ENCODE data around the gene ZCCHC9.

ZCCHC9 gene

GRCh38 chr5:81355291-81356251, 54.2 kb downstream of the ZCCHC9 start:
- Mint-ChIP-seq H3K36me3 (ENCODE audit: low read depth) (no peaks in the 10 kb centered on the region), H3K27ac (no peak overlapping the region), H3K4me1 (ENCODE audit: low read depth) (no peaks in the 10 kb centered on the region), H3K4me3 (no peak overlapping the region), H3K27me3 (peaks cover 1% of the 10 kb centered on the region), H3K9me3 (no peaks in the 10 kb centered on the region)
- intact Hi-C loops (cut with micrococcal nuclease): no loop called here

DNA sequence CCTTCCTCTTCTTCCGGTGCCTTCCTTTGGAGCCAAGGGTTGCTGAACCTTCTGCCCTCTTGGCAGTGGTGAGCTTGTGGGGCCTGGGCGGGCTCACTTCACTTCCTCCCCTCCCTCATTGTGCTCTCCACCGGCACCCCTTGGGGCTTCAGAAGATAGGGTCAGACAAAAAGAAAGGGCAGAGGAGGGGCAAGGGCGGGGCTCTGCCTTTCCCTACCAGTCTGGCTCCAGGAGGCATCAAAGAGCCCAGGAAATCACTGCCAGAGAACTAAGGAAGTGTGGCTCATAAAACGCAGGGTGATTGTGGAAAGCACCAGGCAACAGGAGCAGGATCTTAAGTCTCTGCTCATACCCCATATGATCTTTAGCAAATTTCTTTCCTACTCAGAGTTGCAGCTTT, 57.7 kb downstream of the ZCCHC9 start:
- no peaks in the 10 kb centered on the region for H3K9me3 Mint-ChIP-seq
- H3K36me3 Mint-ChIP-seq (ENCODE audit: low read depth): no peaks in the 10 kb centered on the region
- H3K4me3 Mint-ChIP-seq: no peak overlapping the region
- H3K4me1 Mint-ChIP-seq (ENCODE audit: low read depth): peaks cover 6% of the 10 kb centered on the region
- intact Hi-C loops (cut with micrococcal nuclease): no loop called here
- peaks cover 1% of the 10 kb centered on the region for H3K27me3 Mint-ChIP-seq
- H3K27ac Mint-ChIP-seq: no peak overlapping the region

DNA sequence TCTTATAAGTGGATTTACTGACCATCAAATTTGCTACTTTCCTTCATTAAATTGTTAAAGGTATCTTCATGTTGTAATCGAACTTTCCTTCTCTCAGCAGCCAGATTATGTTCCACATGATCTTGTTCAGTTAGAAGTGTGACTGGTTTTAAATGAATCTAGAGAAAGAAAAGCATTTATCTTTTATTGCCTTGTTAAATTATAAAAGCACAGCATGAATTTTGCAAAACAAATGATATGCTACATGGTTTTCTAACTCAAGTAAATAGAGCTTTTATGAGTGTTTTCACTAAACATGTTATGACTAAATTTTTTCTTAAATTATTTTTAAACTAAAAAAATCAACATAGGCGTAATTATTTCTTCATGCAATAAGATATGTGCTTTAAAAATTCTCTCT, 58.5 kb downstream of the ZCCHC9 start:
- no peak overlapping the region for H3K27ac Mint-ChIP-seq
- H3K36me3 Mint-ChIP-seq (ENCODE audit: low read depth): no peaks in the 10 kb centered on the region
- H3K9me3 Mint-ChIP-seq: no peaks in the 10 kb centered on the region
- peaks cover 1% of the 10 kb centered on the region for H3K27me3 Mint-ChIP-seq
- intact Hi-C loops (cut with micrococcal nuclease): no loop called here
- peaks cover 11% of the 10 kb centered on the region for H3K4me1 Mint-ChIP-seq (ENCODE audit: low read depth)
- H3K4me3 Mint-ChIP-seq: no peak overlapping the region

GRCh38 chr5:81360640-81361039, 59.3 kb downstream of the ZCCHC9 start:
- intact Hi-C loops (cut with micrococcal nuclease): no loop called here
- Mint-ChIP-seq H3K27me3 (peaks cover 1% of the 10 kb centered on the region), H3K36me3 (ENCODE audit: low read depth) (no peaks in the 10 kb centered on the region), H3K4me1 (ENCODE audit: low read depth) (peaks cover 11% of the 10 kb centered on the region), H3K9me3 (no peaks in the 10 kb centered on the region), H3K4me3 (no peak overlapping the region), H3K27ac (no peak overlapping the region)

DNA sequence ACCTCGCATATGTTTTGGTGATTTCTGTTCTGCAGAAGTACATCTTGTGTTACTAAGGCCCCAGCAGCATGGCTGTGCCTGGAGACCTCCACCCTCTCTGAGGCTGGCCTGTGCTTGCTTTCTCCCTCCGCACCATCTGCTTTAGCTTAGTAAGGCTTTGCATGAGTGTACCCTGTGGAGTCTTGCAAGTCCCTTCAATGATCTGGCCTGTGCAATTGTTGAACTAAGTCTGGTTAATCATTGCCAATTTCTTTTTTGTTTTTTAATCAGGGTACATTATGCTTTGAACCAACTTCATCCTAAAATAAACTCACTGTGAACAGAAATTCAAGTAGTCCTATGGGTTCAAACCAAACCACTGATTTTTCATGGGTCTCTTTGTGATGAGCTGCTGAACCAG, 60.2 kb downstream of the ZCCHC9 start:
- H3K27ac Mint-ChIP-seq: no peak overlapping the region
- no peaks in the 10 kb centered on the region for H3K9me3 Mint-ChIP-seq
- peaks cover 11% of the 10 kb centered on the region for H3K4me1 Mint-ChIP-seq (ENCODE audit: low read depth)
- intact Hi-C loops (cut with micrococcal nuclease): no loop called here
- peaks cover 1% of the 10 kb centered on the region for H3K27me3 Mint-ChIP-seq
- H3K36me3 Mint-ChIP-seq (ENCODE audit: low read depth): no peaks in the 10 kb centered on the region
- no peak overlapping the region for H3K4me3 Mint-ChIP-seq

All from dendritic cell treated with granulocyte-macrophage colony-stimulating factor and Interleukin-4, amounts not matched to agents 40 ng/mL and 50 ng/mL, for 4 days (primary cell).